Measurements from ENCODE around the gene PCOLCE2.

Gene PCOLCE2

GRCh38 chr3:142808103-142808917, 80.6 kb downstream of the PCOLCE2 start:
- no peak for DNase-seq

GRCh38 chr3:142802891-142803290, 86.0 kb downstream of the PCOLCE2 start:
- DNase-seq: no peak

- DNase-seq: no peak
Observed at GRCh38 chr3:142801746-142802145, 87.1 kb downstream of the PCOLCE2 start.

- DNase-seq: no peak
Observed at GRCh38 chr3:142796823-142797222, 92.1 kb downstream of the PCOLCE2 start.

- DNase-seq: no peak
Observed at GRCh38 chr3:142795332-142795731, 93.6 kb downstream of the PCOLCE2 start.

- no peak for DNase-seq
Observed at GRCh38 chr3:142794508-142794907, 94.4 kb downstream of the PCOLCE2 start.

- DNase-seq: no peak
Observed at GRCh38 chr3:142787719-142788118, 101.2 kb downstream of the PCOLCE2 start.

- no peak for DNase-seq
Observed at GRCh38 chr3:142785996-142786395, 102.9 kb downstream of the PCOLCE2 start.

GRCh38 chr3:142784228-142784627, 104.7 kb downstream of the PCOLCE2 start:
- DNase-seq: no peak

- DNase-seq: no peak
Observed at GRCh38 chr3:142782616-142783015, 106.3 kb downstream of the PCOLCE2 start.

GRCh38 chr3:142779591-142779990, 109.3 kb downstream of the PCOLCE2 start:
- no peak for DNase-seq

- DNase-seq: no peak
Observed at GRCh38 chr3:142778541-142778940, 110.3 kb downstream of the PCOLCE2 start.

- DNase-seq: no peak
Observed at GRCh38 chr3:142777927-142778326, 111.0 kb downstream of the PCOLCE2 start.

GRCh38 chr3:142768338-142768737, 120.5 kb downstream of the PCOLCE2 start:
- DNase-seq: no peak
